ENCODE data around the gene IFNLR1. TPM values are rescaled to one million over a fixed set of nuclear protein-coding genes. Genes with fewer than 3 reads are reported as not detected.

Gene IFNLR1
- total RNA-seq, 4 donors from 2014 or later, result 2.6 to 37.4 (median 12.7) TPM

DNA sequence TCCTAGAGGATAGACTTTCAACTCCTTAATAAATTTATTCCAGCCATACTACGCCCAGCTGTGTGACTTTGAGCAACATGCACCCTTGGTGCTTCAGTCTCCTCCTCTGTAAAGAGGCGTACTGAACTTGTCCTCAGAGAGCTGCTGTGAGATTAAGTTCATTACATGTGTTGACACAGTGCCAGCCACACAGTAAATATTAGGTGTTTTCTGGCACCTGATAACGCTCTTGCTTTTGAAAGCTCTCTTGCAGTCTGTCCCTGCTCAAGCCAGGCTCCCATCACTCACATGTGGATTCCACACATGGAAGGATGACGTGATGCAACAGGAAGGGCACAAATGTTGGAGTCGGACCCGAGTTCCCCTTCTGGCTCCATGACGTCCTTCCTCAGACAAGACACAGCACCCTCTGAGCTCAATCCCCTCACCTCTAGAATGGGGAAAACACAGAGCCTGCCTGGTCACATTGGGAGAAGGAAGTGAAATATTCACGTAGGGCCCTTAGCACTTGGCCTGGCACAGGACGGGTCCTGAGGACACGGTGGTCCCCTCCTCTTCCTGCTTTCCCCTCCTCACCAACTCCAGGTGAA is 7.7 kb downstream of the IFNLR1 start:
- in situ Hi-C loops (cut with MboI; ENCODE audit: low pct_ligation_motif_present in 1 of 4, low pct_unique_long_range_greater_than_20kb in 1 of 4, low sequenced_read_pairs in 3 of 4) (no loop called here), intact Hi-C loops (cut with DNase I; ENCODE audit: low total_unique reads) (no loop called here)
- no peak overlapping the region for H3K4me3 ChIP-seq

GRCh38 chr1:24178407-24178806 is 8.7 kb downstream of the IFNLR1 start:
- Histone ChIP-seq H3K27me3 (no peaks in the 10 kb centered on the region), H3K27ac (no peak overlapping the region), H3K4me1 (peaks cover 0 to 6% (median 0%) of the 10 kb centered on the region in 4 donors), H3K36me3 (no peaks in the 10 kb centered on the region), H3K4me3 (no peak overlapping the region), H3K9me3 (no peaks in the 10 kb centered on the region)
- no peak for TF ChIP-seq POLR2A (IDR thresholded peaks at IDR 0.05)
- no peak for TF ChIP-seq POLR2AphosphoS5 (IDR thresholded peaks at IDR 0.05)
- TF ChIP-seq EP300 (IDR thresholded peaks at IDR 0.05; ENCODE audit: low read depth), result no peak
- TF ChIP-seq, protein P1, sequence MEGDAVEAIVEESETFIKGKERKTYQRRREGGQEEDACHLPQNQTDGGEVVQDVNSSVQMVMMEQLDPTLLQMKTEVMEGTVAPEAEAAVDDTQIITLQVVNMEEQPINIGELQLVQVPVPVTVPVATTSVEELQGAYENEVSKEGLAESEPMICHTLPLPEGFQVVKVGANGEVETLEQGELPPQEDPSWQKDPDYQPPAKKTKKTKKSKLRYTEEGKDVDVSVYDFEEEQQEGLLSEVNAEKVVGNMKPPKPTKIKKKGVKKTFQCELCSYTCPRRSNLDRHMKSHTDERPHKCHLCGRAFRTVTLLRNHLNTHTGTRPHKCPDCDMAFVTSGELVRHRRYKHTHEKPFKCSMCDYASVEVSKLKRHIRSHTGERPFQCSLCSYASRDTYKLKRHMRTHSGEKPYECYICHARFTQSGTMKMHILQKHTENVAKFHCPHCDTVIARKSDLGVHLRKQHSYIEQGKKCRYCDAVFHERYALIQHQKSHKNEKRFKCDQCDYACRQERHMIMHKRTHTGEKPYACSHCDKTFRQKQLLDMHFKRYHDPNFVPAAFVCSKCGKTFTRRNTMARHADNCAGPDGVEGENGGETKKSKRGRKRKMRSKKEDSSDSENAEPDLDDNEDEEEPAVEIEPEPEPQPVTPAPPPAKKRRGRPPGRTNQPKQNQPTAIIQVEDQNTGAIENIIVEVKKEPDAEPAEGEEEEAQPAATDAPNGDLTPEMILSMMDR (IDR thresholded peaks at IDR 0.05), result no peak
- in situ Hi-C loops (cut with MboI; ENCODE audit: low pct_ligation_motif_present in 1 of 4, low pct_unique_long_range_greater_than_20kb in 1 of 4, low sequenced_read_pairs in 3 of 4), result no loop called here
- 83 to 90% methylated on average over 2 to 3 of the region's 3 CpGs for WGBS, 2 donors (ENCODE audit: low coverage in 1 of 2)
- DNase-seq, result no peak
- intact Hi-C loops (cut with DNase I; ENCODE audit: low total_unique reads), result no loop called here

More for the DNA sequence above, 7.7 kb downstream of the IFNLR1 start:
- no peaks in the 10 kb centered on the region for H3K27me3 ChIP-seq
- no peak for DNase-seq
- H3K36me3 ChIP-seq, result no peaks in the 10 kb centered on the region
- H3K9me3 ChIP-seq, result no peaks in the 10 kb centered on the region
- no peak overlapping the region for H3K27ac ChIP-seq
- TF ChIP-seq POLR2A (IDR thresholded peaks at IDR 0.05) (no peak), POLR2AphosphoS5 (IDR thresholded peaks at IDR 0.05) (no peak), EP300 (IDR thresholded peaks at IDR 0.05; ENCODE audit: low read depth) (no peak)
- TF ChIP-seq, protein P1 (IDR thresholded peaks at IDR 0.05), result no peak
- H3K4me1 ChIP-seq, result peaks cover 0 to 6% (median 0%) of the 10 kb centered on the region in 4 donors
- 87 to 89% methylated on average over 3 to 10 of the region's 10 CpGs for WGBS, 2 donors (ENCODE audit: low coverage in 1 of 2)

DNA sequence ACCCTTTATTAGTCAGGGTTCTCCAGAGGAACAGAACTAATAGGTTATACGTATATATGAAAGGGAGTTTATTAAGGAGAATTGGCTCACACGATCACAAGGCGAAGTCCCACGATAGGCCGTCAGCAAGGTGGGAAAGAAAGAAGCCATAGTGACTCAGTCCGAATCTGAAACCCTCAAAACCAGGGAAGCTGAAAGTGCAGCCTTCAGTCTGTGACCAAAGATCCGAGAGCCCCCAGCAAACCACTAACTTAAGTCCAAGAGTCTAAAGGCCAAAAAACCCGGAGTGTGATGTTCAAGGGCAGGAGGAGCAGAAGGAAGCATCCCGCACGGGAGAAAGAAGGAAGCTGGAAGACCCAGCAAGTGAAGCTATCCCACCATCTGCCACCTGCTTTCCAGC is 9.9 kb downstream of the IFNLR1 start:
- H3K9me3 ChIP-seq, result no peaks in the 10 kb centered on the region
- TF ChIP-seq, protein P1 (IDR thresholded peaks at IDR 0.05), result no peak
- TF ChIP-seq POLR2A (IDR thresholded peaks at IDR 0.05) (no peak), POLR2AphosphoS5 (IDR thresholded peaks at IDR 0.05) (no peak), EP300 (IDR thresholded peaks at IDR 0.05; ENCODE audit: low read depth) (no peak)
- peaks cover 0 to 6% (median 0%) of the 10 kb centered on the region in 4 donors for H3K4me1 ChIP-seq
- H3K4me3 ChIP-seq, result no peak overlapping the region
- in situ Hi-C loops (cut with MboI; ENCODE audit: low pct_ligation_motif_present in 1 of 4, low pct_unique_long_range_greater_than_20kb in 1 of 4, low sequenced_read_pairs in 3 of 4) (no loop called here), intact Hi-C loops (cut with DNase I; ENCODE audit: low total_unique reads) (no loop called here)
- H3K36me3 ChIP-seq, result no peaks in the 10 kb centered on the region
- H3K27me3 ChIP-seq, result no peaks in the 10 kb centered on the region
- DNase-seq, result no peak
- H3K27ac ChIP-seq, result no peak overlapping the region
- WGBS, 2 donors (ENCODE audit: low coverage in 1 of 2), result 82 to 100% methylated on average over 2 to 10 of the region's 10 CpGs

GRCh38 chr1:24175033-24175755 is 11.9 kb downstream of the IFNLR1 start:
- H3K9me3 ChIP-seq, result no peaks in the 10 kb centered on the region
- no peaks in the 10 kb centered on the region for H3K27me3 ChIP-seq
- no peak overlapping the region for H3K4me3 ChIP-seq
- H3K27ac ChIP-seq, result peak overlapping the region in 2 of 4 donors; percentile 14 to 18
- 76 to 79% methylated on average over 4 to 6 of the region's 6 CpGs for WGBS, 2 donors (ENCODE audit: low coverage in 1 of 2)
- H3K36me3 ChIP-seq, result no peaks in the 10 kb centered on the region
- TF ChIP-seq, protein P1 (IDR thresholded peaks at IDR 0.05), result no peak
- no peak for TF ChIP-seq EP300 (IDR thresholded peaks at IDR 0.05; ENCODE audit: low read depth)
- TF ChIP-seq POLR2A (IDR thresholded peaks at IDR 0.05), result no peak
- no peak for TF ChIP-seq POLR2AphosphoS5 (IDR thresholded peaks at IDR 0.05)
- intact Hi-C loops (cut with DNase I; ENCODE audit: low total_unique reads) (no loop called here), in situ Hi-C loops (cut with MboI; ENCODE audit: low pct_ligation_motif_present in 1 of 4, low pct_unique_long_range_greater_than_20kb in 1 of 4, low sequenced_read_pairs in 3 of 4) (no loop called here)
- no peak for DNase-seq
- H3K4me1 ChIP-seq, result peaks cover 0 to 6% (median 0%) of the 10 kb centered on the region in 4 donors

All from transverse colon (tissue), 4 donors.